ENCODE results near the gene LTBP1.
"Not testable (repeated sequence)": the region's sequence is repeated elsewhere in the genome, so short reads cannot be mapped to it uniquely, and the experiment has no call there.

Gene LTBP1

GRCh38 chr2:33153008-33153407, 206.3 kb downstream of the LTBP1 start:
- TF ChIP-seq CTCF (conservative IDR thresholded peaks at IDR 0.05; ENCODE audit: low read depth, low read length) = no peak
- no peak overlapping the region for H3K4me3 ChIP-seq (ENCODE audit: low read length)
- DNase-seq (ENCODE audit: low read depth) = no peak

GRCh38 chr2:33158482-33159003, 211.8 kb downstream of the LTBP1 start:
- DNase-seq (ENCODE audit: low read depth) = no peak
- TF ChIP-seq CTCF (conservative IDR thresholded peaks at IDR 0.05; ENCODE audit: low read depth, low read length) = no peak
- no peak overlapping the region for H3K4me3 ChIP-seq (ENCODE audit: low read length)

- no peak overlapping the region for H3K4me3 ChIP-seq (ENCODE audit: low read length)
- DNase-seq (ENCODE audit: low read depth) = no peak
- TF ChIP-seq CTCF (conservative IDR thresholded peaks at IDR 0.05; ENCODE audit: low read depth, low read length) = no peak
Observed at GRCh38 chr2:33160191-33160590, 213.4 kb downstream of the LTBP1 start.

- DNase-seq (ENCODE audit: low read depth) = no peak
- H3K4me3 ChIP-seq (ENCODE audit: low read length) = no peak overlapping the region
Observed at GRCh38 chr2:33166287-33166881, 219.6 kb downstream of the LTBP1 start.

GRCh38 chr2:33167622-33168245, 221.0 kb downstream of the LTBP1 start:
- TF ChIP-seq CTCF (conservative IDR thresholded peaks at IDR 0.05; ENCODE audit: low read depth, low read length) = no peak
- DNase-seq (ENCODE audit: low read depth) = no peak
- H3K4me3 ChIP-seq (ENCODE audit: low read length) = no peak overlapping the region

More at GRCh38 chr2:33166287-33166881, 219.6 kb downstream of the LTBP1 start:
- TF ChIP-seq CTCF (conservative IDR thresholded peaks at IDR 0.05; ENCODE audit: low read depth, low read length) = no peak

- no peak overlapping the region for H3K4me3 ChIP-seq (ENCODE audit: low read length)
- TF ChIP-seq CTCF (conservative IDR thresholded peaks at IDR 0.05; ENCODE audit: low read depth, low read length) = no peak
Observed at GRCh38 chr2:33168425-33168824, 221.7 kb downstream of the LTBP1 start.

GRCh38 chr2:33168922-33169321, 222.2 kb downstream of the LTBP1 start:
- DNase-seq (ENCODE audit: low read depth) = no peak
- no peak for TF ChIP-seq CTCF (conservative IDR thresholded peaks at IDR 0.05; ENCODE audit: low read depth, low read length)
- H3K4me3 ChIP-seq (ENCODE audit: low read length) = no peak overlapping the region

More at GRCh38 chr2:33168425-33168824, 221.7 kb downstream of the LTBP1 start:
- DNase-seq (ENCODE audit: low read depth) = no peak

GRCh38 chr2:33170251-33170650, 223.5 kb downstream of the LTBP1 start:
- not testable (repeated sequence) for H3K4me3 ChIP-seq (ENCODE audit: low read length); DNase-seq (ENCODE audit: low read depth)
